ENCODE results near the gene PCK2. TPM values are rescaled to one million over a fixed set of nuclear protein-coding genes. Genes with fewer than 3 reads are reported as not detected.
A peak's percentile ranks its signal among the peaks of the same experiment; 100 is the strongest.

Gene PCK2
- total and polyA plus RNA-seq, 2 of the 13 experiments (the other 11 are each of a cell fraction or from before 2014, with no cell fraction given): 129 to 272 TPM

DNA sequence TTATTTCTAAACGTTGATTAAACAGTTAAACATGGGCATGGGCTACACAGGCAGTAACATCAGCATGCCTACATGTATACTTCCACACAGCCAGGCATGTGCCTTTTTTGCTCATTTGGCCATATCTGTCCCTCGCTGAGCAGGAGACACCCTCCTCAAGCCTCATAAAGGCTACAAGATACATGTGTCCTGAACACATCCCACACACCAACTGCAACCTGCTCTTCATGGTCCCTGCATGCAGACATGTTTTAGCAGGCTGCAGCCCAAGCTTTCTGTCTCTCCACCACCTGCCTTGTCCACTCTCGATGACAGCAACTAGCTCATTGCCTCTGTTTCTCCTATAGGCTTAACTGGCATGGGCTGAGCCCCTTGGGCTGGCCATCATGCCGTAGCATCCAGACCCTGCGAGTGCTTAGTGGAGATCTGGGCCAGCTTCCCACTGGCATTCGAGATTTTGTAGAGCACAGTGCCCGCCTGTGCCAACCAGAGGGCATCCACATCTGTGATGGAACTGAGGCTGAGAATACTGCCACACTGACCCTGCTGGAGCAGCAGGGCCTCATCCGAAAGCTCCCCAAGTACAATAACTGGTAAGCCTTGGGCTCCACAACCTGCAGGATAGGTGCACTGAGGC lies 2.6 kb downstream of the PCK2 start (continued):
- TF ChIP-seq, protein P1, sequence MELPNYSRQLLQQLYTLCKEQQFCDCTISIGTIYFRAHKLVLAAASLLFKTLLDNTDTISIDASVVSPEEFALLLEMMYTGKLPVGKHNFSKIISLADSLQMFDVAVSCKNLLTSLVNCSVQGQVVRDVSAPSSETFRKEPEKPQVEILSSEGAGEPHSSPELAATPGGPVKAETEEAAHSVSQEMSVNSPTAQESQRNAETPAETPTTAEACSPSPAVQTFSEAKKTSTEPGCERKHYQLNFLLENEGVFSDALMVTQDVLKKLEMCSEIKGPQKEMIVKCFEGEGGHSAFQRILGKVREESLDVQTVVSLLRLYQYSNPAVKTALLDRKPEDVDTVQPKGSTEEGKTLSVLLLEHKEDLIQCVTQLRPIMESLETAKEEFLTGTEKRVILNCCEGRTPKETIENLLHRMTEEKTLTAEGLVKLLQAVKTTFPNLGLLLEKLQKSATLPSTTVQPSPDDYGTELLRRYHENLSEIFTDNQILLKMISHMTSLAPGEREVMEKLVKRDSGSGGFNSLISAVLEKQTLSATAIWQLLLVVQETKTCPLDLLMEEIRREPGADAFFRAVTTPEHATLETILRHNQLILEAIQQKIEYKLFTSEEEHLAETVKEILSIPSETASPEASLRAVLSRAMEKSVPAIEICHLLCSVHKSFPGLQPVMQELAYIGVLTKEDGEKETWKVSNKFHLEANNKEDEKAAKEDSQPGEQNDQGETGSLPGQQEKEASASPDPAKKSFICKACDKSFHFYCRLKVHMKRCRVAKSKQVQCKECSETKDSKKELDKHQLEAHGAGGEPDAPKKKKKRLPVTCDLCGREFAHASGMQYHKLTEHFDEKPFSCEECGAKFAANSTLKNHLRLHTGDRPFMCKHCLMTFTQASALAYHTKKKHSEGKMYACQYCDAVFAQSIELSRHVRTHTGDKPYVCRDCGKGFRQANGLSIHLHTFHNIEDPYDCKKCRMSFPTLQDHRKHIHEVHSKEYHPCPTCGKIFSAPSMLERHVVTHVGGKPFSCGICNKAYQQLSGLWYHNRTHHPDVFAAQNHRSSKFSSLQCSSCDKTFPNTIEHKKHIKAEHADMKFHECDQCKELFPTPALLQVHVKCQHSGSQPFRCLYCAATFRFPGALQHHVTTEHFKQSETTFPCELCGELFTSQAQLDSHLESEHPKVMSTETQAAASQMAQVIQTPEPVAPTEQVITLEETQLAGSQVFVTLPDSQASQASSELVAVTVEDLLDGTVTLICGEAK (IDR thresholded peaks at IDR 0.05): no peak
- TF ChIP-seq, protein P1 (CRISPR knock-in tag; IDR thresholded peaks at IDR 0.05): no peak
- TF ChIP-seq CSRNP1 (CRISPR knock-in tag; IDR thresholded peaks at IDR 0.05) (no peak), CBFB (CRISPR knock-in tag; IDR thresholded peaks at IDR 0.05) (no peak), MEIS1 (CRISPR knock-in tag; IDR thresholded peaks at IDR 0.05; ENCODE audit: borderline replicate concordance) (peak; percentile 69; the same call in 1 of the 2 replicates), ZNF292 (CRISPR knock-in tag; IDR thresholded peaks at IDR 0.05; ENCODE audit: borderline replicate concordance, low read depth) (no peak)
- TF ChIP-seq, protein P2, sequence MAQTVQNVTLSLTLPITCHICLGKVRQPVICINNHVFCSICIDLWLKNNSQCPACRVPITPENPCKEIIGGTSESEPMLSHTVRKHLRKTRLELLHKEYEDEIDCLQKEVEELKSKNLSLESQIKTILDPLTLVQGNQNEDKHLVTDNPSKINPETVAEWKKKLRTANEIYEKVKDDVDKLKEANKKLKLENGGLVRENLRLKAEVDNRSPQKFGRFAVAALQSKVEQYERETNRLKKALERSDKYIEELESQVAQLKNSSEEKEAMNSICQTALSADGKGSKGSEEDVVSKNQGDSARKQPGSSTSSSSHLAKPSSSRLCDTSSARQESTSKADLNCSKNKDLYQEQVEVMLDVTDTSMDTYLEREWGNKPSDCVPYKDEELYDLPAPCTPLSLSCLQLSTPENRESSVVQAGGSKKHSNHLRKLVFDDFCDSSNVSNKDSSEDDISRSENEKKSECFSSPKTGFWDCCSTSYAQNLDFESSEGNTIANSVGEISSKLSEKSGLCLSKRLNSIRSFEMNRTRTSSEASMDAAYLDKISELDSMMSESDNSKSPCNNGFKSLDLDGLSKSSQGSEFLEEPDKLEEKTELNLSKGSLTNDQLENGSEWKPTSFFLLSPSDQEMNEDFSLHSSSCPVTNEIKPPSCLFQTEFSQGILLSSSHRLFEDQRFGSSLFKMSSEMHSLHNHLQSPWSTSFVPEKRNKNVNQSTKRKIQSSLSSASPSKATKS (CRISPR knock-in tag; IDR thresholded peaks at IDR 0.05): no peak
- TF ChIP-seq, protein P3, sequence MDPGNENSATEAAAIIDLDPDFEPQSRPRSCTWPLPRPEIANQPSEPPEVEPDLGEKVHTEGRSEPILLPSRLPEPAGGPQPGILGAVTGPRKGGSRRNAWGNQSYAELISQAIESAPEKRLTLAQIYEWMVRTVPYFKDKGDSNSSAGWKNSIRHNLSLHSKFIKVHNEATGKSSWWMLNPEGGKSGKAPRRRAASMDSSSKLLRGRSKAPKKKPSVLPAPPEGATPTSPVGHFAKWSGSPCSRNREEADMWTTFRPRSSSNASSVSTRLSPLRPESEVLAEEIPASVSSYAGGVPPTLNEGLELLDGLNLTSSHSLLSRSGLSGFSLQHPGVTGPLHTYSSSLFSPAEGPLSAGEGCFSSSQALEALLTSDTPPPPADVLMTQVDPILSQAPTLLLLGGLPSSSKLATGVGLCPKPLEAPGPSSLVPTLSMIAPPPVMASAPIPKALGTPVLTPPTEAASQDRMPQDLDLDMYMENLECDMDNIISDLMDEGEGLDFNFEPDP (CRISPR knock-in tag; conservative IDR thresholded peaks at IDR 0.05): no peak
- TF ChIP-seq, protein P4, sequence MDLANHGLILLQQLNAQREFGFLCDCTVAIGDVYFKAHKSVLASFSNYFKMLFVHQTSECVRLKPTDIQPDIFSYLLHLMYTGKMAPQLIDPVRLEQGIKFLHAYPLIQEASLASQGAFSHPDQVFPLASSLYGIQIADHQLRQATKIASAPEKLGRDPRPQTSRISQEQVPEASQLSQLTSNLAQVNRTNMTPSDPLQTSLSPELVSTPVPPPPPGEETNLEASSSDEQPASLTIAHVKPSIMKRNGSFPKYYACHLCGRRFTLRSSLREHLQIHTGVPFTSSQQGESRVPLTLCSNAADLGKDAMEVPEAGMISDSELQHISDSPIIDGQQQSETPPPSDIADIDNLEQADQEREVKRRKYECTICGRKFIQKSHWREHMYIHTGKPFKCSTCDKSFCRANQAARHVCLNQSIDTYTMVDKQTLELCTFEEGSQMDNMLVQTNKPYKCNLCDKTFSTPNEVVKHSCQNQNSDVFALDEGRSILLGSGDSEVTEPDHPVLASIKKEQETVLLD (CRISPR knock-in tag; IDR thresholded peaks at IDR 0.05; ENCODE audit: low read depth): no peak
